Mucosa of descending colon (tissue), 3 donors: ENCODE data around the gene TMEM107. TPM values are rescaled to one million over a fixed set of nuclear protein-coding genes. Genes with fewer than 3 reads are reported as not detected.

Source experiments
- ATAC-seq: fragments of 200-7000 bp; cut with Tn5 transposase; one replicate; pipeline ENCODE4 v1.9.1; 2020; ENCODE audit warnings: mild to moderate bottlenecking, moderate library complexity
- DNase-seq, 3 donors: peaks; one replicate each; pipeline ENCODE4 v3.0.0-alpha.2; 2020
- H3K36me3 ChIP-seq: fragments of 200-600 bp; one replicate; pipeline ENCODE4 v1.8.0; 2021; ENCODE audit warnings: low read depth, mild to moderate bottlenecking
- H3K4me1 ChIP-seq: fragments of 200-600 bp; one replicate; pipeline ENCODE4 v1.8.0; 2021; ENCODE audit warnings: low read depth, mild to moderate bottlenecking
- H3K4me3 ChIP-seq: fragments of 200-600 bp; one replicate; pipeline ENCODE4 v1.8.0; 2021; ENCODE audit warnings: mild to moderate bottlenecking
- H3K9me3 ChIP-seq: fragments of 200-600 bp; one replicate; pipeline ENCODE4 v1.8.0; 2021; ENCODE audit warnings: mild to moderate bottlenecking
- intact Hi-C, 2 donors: fragments of 100-400 bp; cut with DNase I in 1 of 2; cut with micrococcal nuclease in 1 of 2; formaldehyde crosslinking; loops; one replicate each; pipeline versions ENCODE4 v1.11.0 to v1.11.1; 2022; cut with DNase I, micrococcal nuclease
- total RNA-seq, 3 donors: library from RNA; stranded (reverse); fragmentation: NEBNext Ultra II Directional in 2 of 3; extraction: Animal tissue kit (Norgen Biotek cat#: 25700) in 2 of 3; gene quantifications; one replicate each; pipeline versions ENCODE4 v1.2.1 to v1.2.4, GENCODE V29; 2021 to 2023
- TF ChIP-seq, protein P1 (sequence below): fragments of 200-600 bp; IDR thresholded peaks from one replicate; pipeline ENCODE4 v1.8.0; 2022; ENCODE audit warnings: antibody characterized with exemption, mild to moderate bottlenecking
- donor health status: DM: no; HTN: no; CAD: no; lungs with moderate emphysema.
- donor health status: DM: no; HTN: no; CAD: no.
- donor health status: DM: no; HTN: yes; CAD: no.

TMEM107 gene
- total RNA-seq, 3 donors from 2014 or later: 8.0 to 19.1 (median 9.6) TPM

DNA sequence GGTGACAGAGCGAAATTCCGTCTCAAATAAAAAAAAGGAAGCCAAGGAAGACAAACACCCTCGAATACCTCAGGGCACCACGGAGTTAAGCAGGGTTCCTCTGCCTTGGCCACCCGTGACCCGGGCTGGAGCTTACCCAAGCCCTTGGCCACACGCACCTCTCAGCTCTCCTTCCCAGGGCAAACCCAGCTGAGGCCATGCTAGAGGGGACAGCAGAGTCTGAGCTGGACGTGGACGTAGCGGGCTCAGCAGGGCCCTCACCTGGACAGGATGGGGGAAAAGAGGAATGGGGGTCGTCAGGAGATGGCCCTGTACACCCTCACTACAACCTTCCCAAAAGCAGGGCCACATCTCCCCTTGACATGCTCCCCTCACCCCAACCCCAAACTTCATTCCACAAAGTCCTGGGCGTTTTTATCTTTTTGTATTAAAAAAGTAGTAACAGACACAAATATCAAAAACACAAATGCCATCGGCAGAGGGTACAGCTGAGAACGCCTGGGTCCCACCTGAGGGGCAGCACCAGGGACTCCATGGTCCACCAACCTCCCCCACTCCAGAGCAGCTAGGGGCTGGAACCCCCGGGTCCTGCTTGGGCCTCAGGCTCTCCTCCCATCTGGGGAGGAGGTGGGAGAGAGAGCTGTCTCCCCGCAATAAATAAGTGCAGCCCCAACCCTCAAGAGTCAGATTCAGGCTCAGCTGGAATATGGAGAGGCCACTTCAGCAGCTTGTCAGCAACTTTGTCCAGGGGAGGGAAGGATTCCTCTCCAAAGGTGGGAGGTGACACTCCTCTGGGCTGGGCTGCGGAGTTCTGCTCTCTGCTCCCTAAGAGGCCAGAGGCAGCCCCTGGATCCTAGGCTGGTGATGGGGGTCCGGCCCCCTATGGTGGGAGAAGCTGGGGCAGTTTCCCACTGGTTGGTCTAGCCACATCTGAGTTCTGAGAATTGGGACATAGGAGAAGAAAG lies 35.8 kb downstream of the TMEM107 start:
- Histone ChIP-seq H3K36me3 (peaks cover 3% of the 10 kb centered on the region), H3K4me1 (peaks cover 17% of the 10 kb centered on the region), H3K4me3 (no peak overlapping the region), H3K9me3 (no peaks in the 10 kb centered on the region)
- DNase-seq (peak in 1 of 3 donors; percentile 59), ATAC-seq (no peak)
- intact Hi-C loops: no loop called here
- TF ChIP-seq, protein P1, sequence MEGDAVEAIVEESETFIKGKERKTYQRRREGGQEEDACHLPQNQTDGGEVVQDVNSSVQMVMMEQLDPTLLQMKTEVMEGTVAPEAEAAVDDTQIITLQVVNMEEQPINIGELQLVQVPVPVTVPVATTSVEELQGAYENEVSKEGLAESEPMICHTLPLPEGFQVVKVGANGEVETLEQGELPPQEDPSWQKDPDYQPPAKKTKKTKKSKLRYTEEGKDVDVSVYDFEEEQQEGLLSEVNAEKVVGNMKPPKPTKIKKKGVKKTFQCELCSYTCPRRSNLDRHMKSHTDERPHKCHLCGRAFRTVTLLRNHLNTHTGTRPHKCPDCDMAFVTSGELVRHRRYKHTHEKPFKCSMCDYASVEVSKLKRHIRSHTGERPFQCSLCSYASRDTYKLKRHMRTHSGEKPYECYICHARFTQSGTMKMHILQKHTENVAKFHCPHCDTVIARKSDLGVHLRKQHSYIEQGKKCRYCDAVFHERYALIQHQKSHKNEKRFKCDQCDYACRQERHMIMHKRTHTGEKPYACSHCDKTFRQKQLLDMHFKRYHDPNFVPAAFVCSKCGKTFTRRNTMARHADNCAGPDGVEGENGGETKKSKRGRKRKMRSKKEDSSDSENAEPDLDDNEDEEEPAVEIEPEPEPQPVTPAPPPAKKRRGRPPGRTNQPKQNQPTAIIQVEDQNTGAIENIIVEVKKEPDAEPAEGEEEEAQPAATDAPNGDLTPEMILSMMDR: no peak

DNA sequence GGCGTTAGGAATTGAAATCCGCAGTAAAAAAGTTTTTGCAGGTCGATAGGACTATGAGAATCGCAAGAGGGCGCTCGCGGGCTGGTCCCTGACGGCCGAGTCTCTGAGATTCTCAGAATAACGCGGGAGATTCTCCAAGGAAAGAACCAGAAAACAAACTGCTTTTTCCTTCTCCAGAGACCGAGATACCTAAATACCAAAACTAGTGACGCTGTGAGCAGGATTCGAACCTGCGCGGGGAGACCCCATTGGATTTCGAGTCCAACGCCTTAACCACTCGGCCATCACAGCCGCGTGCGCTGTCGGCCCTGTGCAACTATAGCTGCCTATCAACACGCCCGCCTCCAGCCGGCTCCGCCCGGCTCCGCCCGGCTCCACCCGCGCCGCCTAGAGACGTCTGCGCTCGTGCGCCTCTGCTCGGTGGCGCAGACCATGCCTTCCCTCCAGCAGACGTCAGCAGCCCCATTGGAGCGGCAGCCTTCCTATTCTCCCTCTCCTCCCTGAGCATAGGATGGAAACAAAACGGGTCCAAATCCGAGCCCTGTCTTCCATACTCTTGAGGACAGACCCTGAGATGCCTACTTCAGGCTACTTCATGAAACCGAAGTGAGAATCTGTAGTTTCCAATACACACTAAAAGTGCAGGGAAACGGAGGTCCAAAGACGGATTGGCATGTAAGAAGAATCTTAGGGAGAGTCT lies 37.4 kb downstream of the TMEM107 start:
- Histone ChIP-seq H3K9me3 (no peaks in the 10 kb centered on the region), H3K4me3 (peak overlapping the region; percentile 11), H3K4me1 (peaks cover 17% of the 10 kb centered on the region), H3K36me3 (peaks cover 3% of the 10 kb centered on the region)
- ATAC-seq: peak; percentile 95
- TF ChIP-seq, protein P1: peak; percentile 66
- intact Hi-C loops: no loop called here
- peak; percentile 95 to 99 (median 96) for DNase-seq

DNA sequence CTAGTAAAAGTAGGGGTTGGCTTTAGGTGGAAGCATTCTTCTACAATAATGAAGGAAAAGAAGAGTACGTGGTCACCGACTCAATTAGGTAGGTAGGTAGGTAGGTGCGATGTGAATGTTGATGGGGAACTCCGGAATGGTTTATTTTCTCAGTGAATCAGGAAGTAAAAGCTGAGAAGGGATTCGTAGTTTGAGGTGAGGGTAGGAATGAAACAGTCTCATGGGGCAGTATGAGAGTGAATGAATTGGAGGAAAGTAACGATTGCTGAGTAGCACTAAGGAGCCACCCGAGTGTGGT lies 37.9 kb downstream of the TMEM107 start:
- peaks cover 17% of the 10 kb centered on the region for H3K4me1 ChIP-seq
- intact Hi-C loops: no loop called here
- H3K36me3 ChIP-seq: peaks cover 3% of the 10 kb centered on the region
- H3K9me3 ChIP-seq: no peaks in the 10 kb centered on the region
- TF ChIP-seq, protein P1: no peak
- ATAC-seq (no peak), DNase-seq (no peak)
- no peak overlapping the region for H3K4me3 ChIP-seq

DNA sequence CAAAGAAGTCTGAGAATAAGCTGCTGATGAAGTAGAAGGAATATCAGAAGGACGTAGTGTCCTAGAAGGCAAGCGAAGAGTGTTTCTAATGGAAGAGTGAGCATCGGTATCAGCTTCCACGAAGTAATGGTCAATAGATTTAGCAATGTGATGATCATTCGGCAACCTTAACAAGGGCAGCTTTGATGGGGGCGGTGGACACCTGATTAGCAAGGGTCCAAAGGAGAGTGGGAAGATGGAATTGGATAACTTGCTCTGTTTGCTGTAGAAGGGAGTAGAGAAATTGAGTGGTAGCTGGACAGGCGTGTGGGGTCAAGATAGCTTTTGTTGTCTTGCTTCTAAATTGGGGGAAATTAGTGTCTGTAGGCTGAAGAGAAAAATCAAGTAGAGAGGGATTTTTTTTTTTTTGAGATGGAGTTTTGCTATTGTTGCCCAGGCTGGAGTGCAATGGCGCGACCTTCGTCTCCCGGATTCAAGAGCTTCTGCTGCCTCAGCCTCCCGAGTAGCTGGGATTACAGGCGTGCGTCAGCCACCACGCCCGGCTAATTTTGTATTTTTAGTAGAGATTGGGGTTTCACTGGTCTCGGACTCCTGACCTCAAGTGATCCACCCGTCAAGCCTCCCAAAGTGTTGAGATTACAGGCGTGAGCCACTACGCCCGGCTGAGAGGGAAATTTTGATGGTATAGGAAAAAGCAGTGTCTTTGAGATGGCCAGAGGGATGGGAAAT lies 38.4 kb downstream of the TMEM107 start:
- TF ChIP-seq, protein P1: no peak
- DNase-seq (peak in 2 of 3 donors; percentile 31 to 40), ATAC-seq (no peak)
- Histone ChIP-seq H3K36me3 (peaks cover 3% of the 10 kb centered on the region), H3K4me1 (peaks cover 17% of the 10 kb centered on the region), H3K9me3 (no peaks in the 10 kb centered on the region), H3K4me3 (no peak overlapping the region)
- intact Hi-C loops: no loop called here

DNA sequence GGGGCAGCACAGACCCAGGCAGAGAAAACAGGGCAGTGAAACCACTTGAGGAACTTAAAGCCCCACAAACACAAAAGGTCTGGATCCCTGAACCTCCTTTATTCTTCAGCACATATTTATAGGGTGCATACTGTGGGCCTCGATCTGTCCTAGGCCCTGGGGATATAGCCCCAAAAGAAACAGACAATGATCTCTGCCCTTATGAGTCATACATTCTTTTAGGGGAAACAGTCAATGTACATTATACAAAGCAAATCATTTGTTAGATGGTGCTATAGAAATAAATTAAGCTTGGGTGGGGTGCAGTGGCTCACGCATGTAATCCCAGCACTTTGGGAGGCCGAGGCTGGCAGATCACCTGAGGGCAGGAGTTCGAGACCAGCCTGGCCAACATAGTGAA lies 42.2 kb downstream of the TMEM107 start:
- no peaks in the 10 kb centered on the region for H3K36me3 ChIP-seq
- no peak for ATAC-seq
- no peak overlapping the region for H3K4me3 ChIP-seq
- intact Hi-C loops: no loop called here
- TF ChIP-seq, protein P1: no peak
- peaks cover 9% of the 10 kb centered on the region for H3K4me1 ChIP-seq
- no peak for DNase-seq
- no peaks in the 10 kb centered on the region for H3K9me3 ChIP-seq
